ENCODE measurements around the gene HVCN1.

HVCN1 gene

DNA sequence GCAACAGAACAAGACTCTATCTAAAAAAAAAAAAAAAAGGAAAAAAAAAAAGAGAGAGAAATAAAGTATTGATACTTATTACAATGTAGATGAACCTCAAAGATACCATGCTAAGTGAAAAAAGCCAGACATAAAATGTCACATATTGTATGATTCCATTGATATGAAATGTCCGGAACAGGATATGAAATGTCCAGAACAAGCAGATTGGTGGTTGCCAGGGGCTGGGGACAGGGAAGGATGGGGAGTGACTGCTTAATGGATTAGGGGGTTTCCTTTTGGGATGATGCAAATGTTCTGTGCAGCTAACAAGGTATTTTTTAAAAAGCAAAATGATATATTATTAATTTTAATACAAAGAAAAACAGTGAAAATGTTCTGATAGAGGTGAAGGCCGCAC, 5.0 kb downstream of the HVCN1 start:
- ChIA-PET POLR2A (no interaction called here), CTCF (no interaction called here)
- Histone ChIP-seq H3K27ac (ENCODE audit: extremely low read depth, low read depth, low read length) (no peak overlapping the region), H3K9me3 (ENCODE audit: control insufficient read depth, insufficient read depth, low read depth, low read length) (no peaks in the 10 kb centered on the region), H3K4me3 (ENCODE audit: low read depth, low read length) (no peak overlapping the region), H3K36me3 (ENCODE audit: control insufficient read depth in 2 of 2, insufficient read depth in 1 of 2, low read length in 2 of 2) (no peaks in the 10 kb centered on the region), H3K4me1 (ENCODE audit: control insufficient read depth, insufficient read depth, low read length) (no peaks in the 10 kb centered on the region)
- TF ChIP-seq ZNF600 (tag by site-specific recombination; IDR thresholded peaks at IDR 0.05) (peak; percentile 74), ZNF623 (tag by site-specific recombination; IDR thresholded peaks at IDR 0.05) (no peak)

DNA sequence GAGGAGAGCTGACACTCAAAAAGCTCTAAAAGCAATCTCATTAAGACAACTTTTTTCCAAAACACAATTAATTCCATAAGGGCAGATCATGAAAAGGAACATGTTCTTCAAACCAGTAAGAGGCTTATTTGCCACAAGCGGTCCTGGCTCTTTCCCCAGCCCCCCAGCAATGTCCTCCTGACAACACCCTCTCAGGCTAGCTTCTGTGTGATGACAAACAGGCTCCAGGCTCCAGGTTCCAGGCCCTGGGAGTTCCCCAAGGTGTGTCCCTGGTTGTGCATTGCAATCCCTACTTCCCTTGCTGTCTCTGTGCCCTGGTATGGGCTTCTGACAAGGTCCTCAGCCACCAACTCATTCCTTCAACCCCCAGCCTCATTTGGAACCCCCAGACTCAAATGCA, 8.9 kb downstream of the HVCN1 start:
- H3K36me3 ChIP-seq (ENCODE audit: control insufficient read depth in 2 of 2, insufficient read depth in 1 of 2, low read length in 2 of 2): no peaks in the 10 kb centered on the region
- no peaks in the 10 kb centered on the region for H3K9me3 ChIP-seq (ENCODE audit: control insufficient read depth, insufficient read depth, low read depth, low read length)
- TF ChIP-seq, protein P1, sequence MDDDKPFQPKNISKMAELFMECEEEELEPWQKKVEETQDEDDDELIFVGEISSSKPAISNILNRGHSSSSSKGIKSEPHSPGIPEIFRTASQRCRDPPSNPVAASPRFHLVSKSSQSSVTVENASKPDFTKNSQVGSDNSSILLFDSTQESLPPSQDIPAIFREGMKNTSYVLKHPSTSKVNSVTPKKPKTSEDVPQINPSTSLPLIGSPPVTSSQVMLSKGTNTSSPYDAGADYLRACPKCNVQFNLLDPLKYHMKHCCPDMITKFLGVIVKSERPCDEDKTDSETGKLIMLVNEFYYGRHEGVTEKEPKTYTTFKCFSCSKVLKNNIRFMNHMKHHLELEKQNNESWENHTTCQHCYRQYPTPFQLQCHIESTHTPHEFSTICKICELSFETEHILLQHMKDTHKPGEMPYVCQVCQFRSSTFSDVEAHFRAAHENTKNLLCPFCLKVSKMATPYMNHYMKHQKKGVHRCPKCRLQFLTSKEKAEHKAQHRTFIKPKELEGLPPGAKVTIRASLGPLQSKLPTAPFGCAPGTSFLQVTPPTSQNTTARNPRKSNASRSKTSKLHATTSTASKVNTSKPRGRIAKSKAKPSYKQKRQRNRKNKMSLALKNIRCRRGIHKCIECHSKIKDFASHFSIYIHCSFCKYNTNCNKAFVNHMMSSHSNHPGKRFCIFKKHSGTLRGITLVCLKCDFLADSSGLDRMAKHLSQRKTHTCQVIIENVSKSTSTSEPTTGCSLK (tag by site-specific recombination; IDR thresholded peaks at IDR 0.05): no peak
- TF ChIP-seq ZFHX2 (tag by site-specific recombination; conservative IDR thresholded peaks at IDR 0.05) (no peak), ZNF248 (tag by site-specific recombination; IDR thresholded peaks at IDR 0.05) (no peak), ZBTB48 (tag by site-specific recombination; IDR thresholded peaks at IDR 0.05) (no peak), BCL11A (tag by site-specific recombination; IDR thresholded peaks at IDR 0.05; ENCODE audit: low read depth) (no peak), RBAK (tag by site-specific recombination; IDR thresholded peaks at IDR 0.05) (no peak)
- POLR2A ChIA-PET: no interaction called here
- CTCF ChIA-PET: interaction anchor here (1.0 kb wide), 1 partner anchor 230 kb away, joined by 3 read pairs; the partner anchor contains the start of gene ARPC3
- H3K4me1 ChIP-seq (ENCODE audit: control insufficient read depth, insufficient read depth, low read length): no peaks in the 10 kb centered on the region
- H3K27ac ChIP-seq (ENCODE audit: extremely low read depth, low read depth, low read length): no peak overlapping the region
- no peak overlapping the region for H3K4me3 ChIP-seq (ENCODE audit: low read depth, low read length)

DNA sequence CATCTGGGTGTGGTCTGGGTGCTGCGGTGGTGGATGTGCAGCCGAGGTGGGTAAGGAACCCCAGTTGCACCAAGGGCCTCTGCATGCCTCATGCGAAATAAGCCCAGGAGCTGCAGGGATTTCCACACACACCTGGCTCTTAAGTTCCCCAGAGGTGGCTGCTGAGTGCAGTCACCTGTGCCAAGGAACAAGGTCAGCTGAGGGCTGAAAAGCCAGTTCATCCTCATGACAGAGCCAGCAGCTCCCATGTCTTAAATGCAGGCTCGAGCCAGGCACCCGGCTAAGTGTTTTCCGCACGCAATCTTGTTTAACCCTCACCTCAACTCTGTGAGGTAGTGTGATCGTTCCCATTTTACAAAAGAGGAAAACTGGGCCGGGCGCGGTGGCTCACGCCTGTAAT, 9.7 kb downstream of the HVCN1 start:
- H3K4me1 ChIP-seq (ENCODE audit: control insufficient read depth, insufficient read depth, low read length): no peaks in the 10 kb centered on the region
- no peak overlapping the region for H3K4me3 ChIP-seq (ENCODE audit: low read depth, low read length)
- no peaks in the 10 kb centered on the region for H3K9me3 ChIP-seq (ENCODE audit: control insufficient read depth, insufficient read depth, low read depth, low read length)
- ChIA-PET CTCF (interaction anchor here (0.6 to 1.0 kb wide), 2 partner anchors 229 to 1407 kb away, joined by 3 to 5 read pairs; partner anchors contain the start of gene ARPC3), POLR2A (no interaction called here)
- no peaks in the 10 kb centered on the region for H3K36me3 ChIP-seq (ENCODE audit: control insufficient read depth in 2 of 2, insufficient read depth in 1 of 2, low read length in 2 of 2)
- H3K27ac ChIP-seq (ENCODE audit: extremely low read depth, low read depth, low read length): no peak overlapping the region
- no peak for TF ChIP-seq ZNF433 (tag by site-specific recombination; IDR thresholded peaks at IDR 0.05; ENCODE audit: low read depth)
- TF ChIP-seq ZBTB8A (tag by site-specific recombination; IDR thresholded peaks at IDR 0.05): no peak
- TF ChIP-seq, protein P2, sequence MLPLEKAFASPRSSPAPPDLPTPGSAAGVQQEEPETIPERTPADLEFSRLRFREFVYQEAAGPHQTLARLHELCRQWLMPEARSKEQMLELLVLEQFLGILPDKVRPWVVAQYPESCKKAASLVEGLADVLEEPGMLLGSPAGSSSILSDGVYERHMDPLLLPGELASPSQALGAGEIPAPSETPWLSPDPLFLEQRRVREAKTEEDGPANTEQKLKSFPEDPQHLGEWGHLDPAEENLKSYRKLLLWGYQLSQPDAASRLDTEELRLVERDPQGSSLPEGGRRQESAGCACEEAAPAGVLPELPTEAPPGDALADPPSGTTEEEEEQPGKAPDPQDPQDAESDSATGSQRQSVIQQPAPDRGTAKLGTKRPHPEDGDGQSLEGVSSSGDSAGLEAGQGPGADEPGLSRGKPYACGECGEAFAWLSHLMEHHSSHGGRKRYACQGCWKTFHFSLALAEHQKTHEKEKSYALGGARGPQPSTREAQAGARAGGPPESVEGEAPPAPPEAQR (tag by site-specific recombination; IDR thresholded peaks at IDR 0.05): no peak
- no peak for TF ChIP-seq SP7 (tag by site-specific recombination; IDR thresholded peaks at IDR 0.05)
- no peak for TF ChIP-seq ZNF530 (tag by site-specific recombination; IDR thresholded peaks at IDR 0.05; ENCODE audit: low read depth)
- no peak for TF ChIP-seq ZNF10 (tag by site-specific recombination; IDR thresholded peaks at IDR 0.05)
- no peak for TF ChIP-seq ZNF138 (tag by site-specific recombination; IDR thresholded peaks at IDR 0.05; ENCODE audit: borderline replicate concordance)
- TF ChIP-seq ZBTB17 (tag by site-specific recombination; IDR thresholded peaks at IDR 0.05): no peak
- TF ChIP-seq, protein P3, sequence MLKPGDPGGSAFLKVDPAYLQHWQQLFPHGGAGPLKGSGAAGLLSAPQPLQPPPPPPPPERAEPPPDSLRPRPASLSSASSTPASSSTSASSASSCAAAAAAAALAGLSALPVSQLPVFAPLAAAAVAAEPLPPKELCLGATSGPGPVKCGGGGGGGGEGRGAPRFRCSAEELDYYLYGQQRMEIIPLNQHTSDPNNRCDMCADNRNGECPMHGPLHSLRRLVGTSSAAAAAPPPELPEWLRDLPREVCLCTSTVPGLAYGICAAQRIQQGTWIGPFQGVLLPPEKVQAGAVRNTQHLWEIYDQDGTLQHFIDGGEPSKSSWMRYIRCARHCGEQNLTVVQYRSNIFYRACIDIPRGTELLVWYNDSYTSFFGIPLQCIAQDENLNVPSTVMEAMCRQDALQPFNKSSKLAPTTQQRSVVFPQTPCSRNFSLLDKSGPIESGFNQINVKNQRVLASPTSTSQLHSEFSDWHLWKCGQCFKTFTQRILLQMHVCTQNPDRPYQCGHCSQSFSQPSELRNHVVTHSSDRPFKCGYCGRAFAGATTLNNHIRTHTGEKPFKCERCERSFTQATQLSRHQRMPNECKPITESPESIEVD (tag by site-specific recombination; IDR thresholded peaks at IDR 0.05): no peak
- no peak for TF ChIP-seq ZNF621 (tag by site-specific recombination; IDR thresholded peaks at IDR 0.05)
- TF ChIP-seq, protein P4, sequence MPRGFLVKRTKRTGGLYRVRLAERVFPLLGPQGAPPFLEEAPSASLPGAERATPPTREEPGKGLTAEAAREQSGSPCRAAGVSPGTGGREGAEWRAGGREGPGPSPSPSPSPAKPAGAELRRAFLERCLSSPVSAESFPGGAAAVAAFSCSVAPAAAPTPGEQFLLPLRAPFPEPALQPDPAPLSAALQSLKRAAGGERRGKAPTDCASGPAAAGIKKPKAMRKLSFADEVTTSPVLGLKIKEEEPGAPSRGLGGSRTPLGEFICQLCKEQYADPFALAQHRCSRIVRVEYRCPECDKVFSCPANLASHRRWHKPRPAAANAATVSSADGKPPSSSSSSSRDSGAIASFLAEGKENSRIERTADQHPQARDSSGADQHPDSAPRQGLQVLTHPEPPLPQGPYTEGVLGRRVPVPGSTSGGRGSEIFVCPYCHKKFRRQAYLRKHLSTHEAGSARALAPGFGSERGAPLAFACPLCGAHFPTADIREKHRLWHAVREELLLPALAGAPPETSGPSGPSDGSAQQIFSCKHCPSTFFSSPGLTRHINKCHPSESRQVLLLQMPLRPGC (tag by site-specific recombination; IDR thresholded peaks at IDR 0.05): no peak
- TF ChIP-seq ZNF335 (tag by site-specific recombination; conservative IDR thresholded peaks at IDR 0.05): no peak
- TF ChIP-seq, protein P5, sequence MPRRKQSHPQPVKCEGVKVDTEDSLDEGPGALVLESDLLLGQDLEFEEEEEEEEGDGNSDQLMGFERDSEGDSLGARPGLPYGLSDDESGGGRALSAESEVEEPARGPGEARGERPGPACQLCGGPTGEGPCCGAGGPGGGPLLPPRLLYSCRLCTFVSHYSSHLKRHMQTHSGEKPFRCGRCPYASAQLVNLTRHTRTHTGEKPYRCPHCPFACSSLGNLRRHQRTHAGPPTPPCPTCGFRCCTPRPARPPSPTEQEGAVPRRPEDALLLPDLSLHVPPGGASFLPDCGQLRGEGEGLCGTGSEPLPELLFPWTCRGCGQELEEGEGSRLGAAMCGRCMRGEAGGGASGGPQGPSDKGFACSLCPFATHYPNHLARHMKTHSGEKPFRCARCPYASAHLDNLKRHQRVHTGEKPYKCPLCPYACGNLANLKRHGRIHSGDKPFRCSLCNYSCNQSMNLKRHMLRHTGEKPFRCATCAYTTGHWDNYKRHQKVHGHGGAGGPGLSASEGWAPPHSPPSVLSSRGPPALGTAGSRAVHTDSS (tag by site-specific recombination; IDR thresholded peaks at IDR 0.05): no peak
- TF ChIP-seq ZNF423 (tag by site-specific recombination; IDR thresholded peaks at IDR 0.05): no peak
- TF ChIP-seq ZNF548 (tag by site-specific recombination; IDR thresholded peaks at IDR 0.05): no peak
